Left lung (tissue), 10 donors: ENCODE results near the gene GIPC2. TPM values are rescaled to one million over a fixed set of nuclear protein-coding genes. Genes with fewer than 3 reads are reported as not detected.
A peak's percentile ranks its signal among the peaks of the same experiment; 100 is the strongest.

Source experiments
- ATAC-seq: fragments of 200-7000 bp; cut with Tn5 transposase; one replicate; pipeline ENCODE4 v1.9.1; 2020; ENCODE audit warnings: moderate library complexity
- DNase-seq, 4 donors: peaks; one replicate each; pipeline ENCODE4 v3.0.0-alpha.2; 2013 to 2020
- H3K27ac ChIP-seq, 2 donors: fragments of 200-600 bp; sonication (generic) in 1 of 2; one replicate each; pipeline versions ENCODE4 v1.5.0 to v1.8.0; 2020 to 2021
- H3K27me3 ChIP-seq, 2 donors: fragments of 200-600 bp; sonication (generic) in 1 of 2; one replicate each; pipeline versions ENCODE4 v1.5.0 to v1.8.0; 2020 to 2021
- H3K36me3 ChIP-seq, 2 donors: fragments of 200-600 bp; sonication (generic) in 1 of 2; one replicate each; pipeline versions ENCODE4 v1.5.0 to v1.8.0; 2020 to 2021
- H3K4me1 ChIP-seq, 2 donors: fragments of 200-600 bp; one replicate each; pipeline ENCODE4 v1.8.0; 2021
- H3K4me3 ChIP-seq, 2 donors: fragments of 200-600 bp; sonication (generic) in 1 of 2; one replicate each; pipeline versions ENCODE4 v1.5.0 to v1.8.0; 2020 to 2021; ENCODE audit warnings: mild to moderate bottlenecking in 1 of 2
- H3K9me3 ChIP-seq, 2 donors: fragments of 200-600 bp; sonication (generic) in 1 of 2; one replicate each; pipeline versions ENCODE4 v1.5.0 to v1.8.0; 2020 to 2021
- intact Hi-C, 2 donors: fragments of 100-400 bp; cut with DNase I; formaldehyde crosslinking; loops; one replicate each; pipeline versions ENCODE4 v1.11.2 to v1.14.2; 2022
- polyA plus RNA-seq, 6 donors: library from polyadenylated mRNA; unstranded; fragments of 120-200 nt; gene quantifications; one replicate each; pipeline ENCODE4 v1.2.1, GENCODE V29; 2013; ENCODE audit not compliant: insufficient read length in 6 of 6
- total RNA-seq, 2 donors: library from RNA; stranded (reverse); fragmentation: NEBNext Ultra II Directional; extraction: Animal tissue kit (Norgen Biotek cat#: 25700); gene quantifications; one replicate each; pipeline ENCODE4 v1.2.1, GENCODE V29; 2021
- TF ChIP-seq, protein P1 (sequence below), 2 donors: fragments of 200-600 bp; sonication (generic) in 1 of 2; IDR thresholded peaks; one replicate each; pipeline versions ENCODE4 v1.5.0 to v1.8.0; 2021; ENCODE audit warnings: antibody characterized with exemption in 2 of 2
- donor health status: DM: no; HTN: yes; CAD: no.
- donor health status: DM: no; HTN: no; CAD: no.

The GIPC2 gene
- total and polyA plus RNA-seq, 8 donors = 0.46 to 2.2 (median 0.83) TPM

DNA sequence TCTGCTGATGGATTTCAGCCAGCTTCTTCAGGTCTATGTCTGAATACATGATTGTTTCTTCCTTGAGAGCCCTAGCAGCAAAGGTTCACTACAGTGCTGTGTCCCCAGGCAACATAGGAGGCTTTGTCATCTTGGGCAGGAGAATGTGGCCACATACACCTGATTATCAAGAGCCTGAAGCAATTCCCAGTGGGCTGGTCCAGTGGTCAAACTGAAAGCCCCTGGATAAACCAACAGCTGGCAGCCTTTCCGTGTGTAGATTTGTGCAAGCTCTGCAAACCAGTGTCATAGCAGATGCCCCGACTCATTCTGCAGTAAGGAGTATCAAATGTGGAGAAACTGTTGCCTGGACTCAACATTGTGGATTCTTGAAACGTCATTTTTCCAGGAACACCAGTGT is 2.3 kb upstream of the GIPC2 start:
- H3K27me3 ChIP-seq = peaks cover 6 to 46% of the 10 kb centered on the region in 2 donors
- H3K4me1 ChIP-seq = peaks cover 0 to 18% of the 10 kb centered on the region in 2 donors
- no peak overlapping the region for H3K27ac ChIP-seq
- intact Hi-C loops = no loop called here
- H3K9me3 ChIP-seq = no peaks in the 10 kb centered on the region
- ATAC-seq = no peak
- no peaks in the 10 kb centered on the region for H3K36me3 ChIP-seq
- TF ChIP-seq, protein P1, sequence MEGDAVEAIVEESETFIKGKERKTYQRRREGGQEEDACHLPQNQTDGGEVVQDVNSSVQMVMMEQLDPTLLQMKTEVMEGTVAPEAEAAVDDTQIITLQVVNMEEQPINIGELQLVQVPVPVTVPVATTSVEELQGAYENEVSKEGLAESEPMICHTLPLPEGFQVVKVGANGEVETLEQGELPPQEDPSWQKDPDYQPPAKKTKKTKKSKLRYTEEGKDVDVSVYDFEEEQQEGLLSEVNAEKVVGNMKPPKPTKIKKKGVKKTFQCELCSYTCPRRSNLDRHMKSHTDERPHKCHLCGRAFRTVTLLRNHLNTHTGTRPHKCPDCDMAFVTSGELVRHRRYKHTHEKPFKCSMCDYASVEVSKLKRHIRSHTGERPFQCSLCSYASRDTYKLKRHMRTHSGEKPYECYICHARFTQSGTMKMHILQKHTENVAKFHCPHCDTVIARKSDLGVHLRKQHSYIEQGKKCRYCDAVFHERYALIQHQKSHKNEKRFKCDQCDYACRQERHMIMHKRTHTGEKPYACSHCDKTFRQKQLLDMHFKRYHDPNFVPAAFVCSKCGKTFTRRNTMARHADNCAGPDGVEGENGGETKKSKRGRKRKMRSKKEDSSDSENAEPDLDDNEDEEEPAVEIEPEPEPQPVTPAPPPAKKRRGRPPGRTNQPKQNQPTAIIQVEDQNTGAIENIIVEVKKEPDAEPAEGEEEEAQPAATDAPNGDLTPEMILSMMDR (IDR thresholded peaks at IDR 0.05) = no peak
- no peak overlapping the region for H3K4me3 ChIP-seq
- no peak for DNase-seq

DNA sequence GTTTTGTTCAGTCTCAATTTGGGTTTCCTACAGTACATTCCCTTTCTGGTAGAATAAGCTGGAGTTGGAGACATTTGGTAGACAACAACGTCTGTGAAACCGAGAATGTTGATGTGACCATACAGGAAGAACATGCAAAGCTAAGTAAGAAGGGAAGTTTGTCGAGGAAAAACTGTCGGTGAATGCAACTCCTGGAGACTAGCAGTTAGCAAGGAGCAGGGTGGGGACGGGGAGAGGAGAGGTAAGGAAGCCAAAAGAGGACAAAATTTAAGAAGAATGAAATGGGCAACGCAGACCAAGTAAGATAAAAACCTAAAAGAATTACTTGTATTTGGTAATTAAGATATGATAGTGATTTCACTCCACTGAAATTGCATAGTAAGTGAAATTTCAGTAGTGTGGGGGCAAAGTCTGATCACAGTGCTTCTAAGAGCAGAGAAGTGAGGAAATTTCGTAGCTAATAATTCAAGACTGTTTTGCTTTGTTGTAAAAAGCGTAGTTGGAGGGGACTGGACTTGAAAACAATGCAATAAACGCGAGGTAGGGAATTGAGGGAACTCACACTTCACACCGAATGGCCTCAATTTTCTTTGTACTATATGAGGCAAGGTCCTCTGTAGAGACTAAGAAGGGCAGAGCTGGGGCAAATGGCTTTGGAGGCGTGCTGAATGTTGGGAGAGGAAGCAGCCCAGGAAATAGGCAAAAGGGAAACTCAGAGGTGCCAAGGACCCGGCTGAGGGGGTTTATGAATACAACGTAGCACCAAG is 787 bp upstream of the GIPC2 start:
- Histone ChIP-seq H3K27me3 (peaks cover 6 to 46% of the 10 kb centered on the region in 2 donors), H3K4me3 (peak overlapping the region in 1 of 2 donors; percentile 55), H3K36me3 (no peaks in the 10 kb centered on the region), H3K27ac (peak overlapping the region in 1 of 2 donors; percentile 79), H3K9me3 (no peaks in the 10 kb centered on the region), H3K4me1 (peaks cover 0 to 18% of the 10 kb centered on the region in 2 donors)
- ATAC-seq (no peak), DNase-seq (no peak)
- TF ChIP-seq, protein P1 (IDR thresholded peaks at IDR 0.05) = no peak
- intact Hi-C loops = no loop called here

DNA sequence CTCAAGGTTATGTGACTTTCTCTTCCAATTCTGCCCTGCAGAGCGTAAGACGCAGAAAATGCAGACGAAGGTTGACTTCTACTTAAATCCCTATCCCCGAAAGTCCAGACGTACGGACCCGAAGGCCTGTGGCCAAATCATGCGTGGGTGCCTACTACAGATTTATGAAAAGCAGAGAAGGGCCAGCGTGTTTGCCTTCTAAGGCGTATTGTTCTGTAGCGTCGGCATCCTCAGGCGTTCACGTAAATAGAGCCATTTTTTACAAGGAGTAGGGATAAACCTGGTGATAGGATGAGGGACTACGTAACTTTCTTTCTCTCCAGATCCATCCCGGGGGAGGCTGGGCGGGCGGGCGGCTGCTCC is 222 bp upstream of the GIPC2 start:
- no peak for DNase-seq

DNA sequence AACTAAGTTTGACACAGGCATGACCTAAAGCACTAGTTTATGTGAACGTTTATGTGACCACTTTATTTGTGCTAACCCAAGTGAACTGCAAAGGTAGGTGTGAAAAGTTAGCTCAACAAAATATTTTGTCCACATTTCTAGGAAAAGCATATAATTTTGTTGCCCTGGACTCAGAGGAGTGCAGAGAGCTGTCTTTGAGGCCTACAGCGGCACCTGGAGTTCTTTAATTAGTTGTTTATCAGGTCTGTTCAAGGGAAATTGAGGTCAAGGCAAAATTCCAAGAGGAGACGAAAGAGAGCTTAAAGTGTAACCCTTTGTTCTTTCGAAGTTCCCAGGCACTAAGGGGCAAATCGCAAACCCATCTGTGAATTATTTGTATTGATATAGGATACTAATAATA is 1.3 kb downstream of the GIPC2 start:
- DNase-seq (no peak), ATAC-seq (no peak)
- Histone ChIP-seq H3K4me3 (peak overlapping the region in 1 of 2 donors; percentile 55), H3K27me3 (peaks cover 6 to 46% of the 10 kb centered on the region in 2 donors), H3K27ac (peak overlapping the region in 1 of 2 donors; percentile 79), H3K36me3 (no peaks in the 10 kb centered on the region), H3K9me3 (no peaks in the 10 kb centered on the region), H3K4me1 (peaks cover 0 to 23% of the 10 kb centered on the region in 2 donors)
- intact Hi-C loops = no loop called here
- TF ChIP-seq, protein P1 (IDR thresholded peaks at IDR 0.05) = no peak

More for the DNA sequence above, 222 bp upstream of the GIPC2 start:
- H3K4me1 ChIP-seq = peaks cover 0 to 18% of the 10 kb centered on the region in 2 donors
- H3K36me3 ChIP-seq = no peaks in the 10 kb centered on the region
- peak overlapping the region; percentile 38 to 55 for H3K4me3 ChIP-seq
- H3K9me3 ChIP-seq = no peaks in the 10 kb centered on the region
- peaks cover 6 to 46% of the 10 kb centered on the region in 2 donors for H3K27me3 ChIP-seq
- intact Hi-C loops = no loop called here
- no peak for ATAC-seq
- TF ChIP-seq, protein P1 (IDR thresholded peaks at IDR 0.05) = no peak
- H3K27ac ChIP-seq = peak overlapping the region; percentile 44 to 79

DNA sequence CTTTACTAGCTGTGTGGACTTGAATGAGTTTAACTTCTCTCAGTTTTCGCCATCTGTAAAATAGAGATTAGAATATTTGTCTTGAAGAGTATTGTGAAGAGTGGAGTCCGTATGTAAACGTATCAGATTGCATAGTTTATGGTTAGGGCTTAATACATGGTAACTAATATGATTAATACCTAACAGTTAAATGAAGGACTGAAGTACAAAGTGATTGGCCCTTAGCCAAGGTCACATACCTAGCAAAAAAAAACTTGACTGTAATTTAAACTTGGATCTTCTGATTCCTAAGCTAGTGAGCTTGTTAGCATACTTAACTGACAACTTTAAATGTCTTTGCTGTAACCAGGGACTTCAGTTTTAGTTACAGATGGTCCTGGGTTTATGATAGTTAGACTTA is 1.9 kb downstream of the GIPC2 start:
- Histone ChIP-seq H3K36me3 (no peaks in the 10 kb centered on the region), H3K27ac (no peak overlapping the region), H3K27me3 (peaks cover 6 to 46% of the 10 kb centered on the region in 2 donors), H3K4me3 (no peak overlapping the region), H3K4me1 (peaks cover 0 to 28% of the 10 kb centered on the region in 2 donors), H3K9me3 (no peaks in the 10 kb centered on the region)
- TF ChIP-seq, protein P1 (IDR thresholded peaks at IDR 0.05) = no peak
- DNase-seq (no peak), ATAC-seq (no peak)
- intact Hi-C loops = no loop called here
